ENCODE data around the gene PALD1.

The PALD1 gene

GRCh38 chr10:70590655-70591416 lies 112.3 kb downstream of the PALD1 start:
- Histone ChIP-seq H3K27me3 (ENCODE audit: insufficient read depth, low read length) (no peaks in the 10 kb centered on the region), H3K4me3 (ENCODE audit: low read length) (no peak overlapping the region), H3K36me3 (ENCODE audit: insufficient read depth, low read length) (no peaks in the 10 kb centered on the region), H3K4me1 (ENCODE audit: insufficient read depth, low read length) (peaks cover 3% of the 10 kb centered on the region; the same call in 1 of the 2 replicates), H3K9me3 (ENCODE audit: insufficient read depth, low read depth, low read length) (no peaks in the 10 kb centered on the region), H3K27ac (ENCODE audit: low read depth, low read length) (no peak overlapping the region), H3K9ac (ENCODE audit: low read depth, low read length) (no peak overlapping the region)
- WGBS: 94% methylated on average over 5 of the region's 5 CpGs

- peaks cover 3% of the 10 kb centered on the region; the same call in 1 of the 2 replicates for H3K4me1 ChIP-seq (ENCODE audit: insufficient read depth, low read length)
- H3K27me3 ChIP-seq (ENCODE audit: insufficient read depth, low read length): no peaks in the 10 kb centered on the region
- H3K4me3 ChIP-seq (ENCODE audit: low read length): no peak overlapping the region
- no peaks in the 10 kb centered on the region for H3K9me3 ChIP-seq (ENCODE audit: insufficient read depth, low read depth, low read length)
- no peak overlapping the region for H3K9ac ChIP-seq (ENCODE audit: low read depth, low read length)
- H3K36me3 ChIP-seq (ENCODE audit: insufficient read depth, low read length): no peaks in the 10 kb centered on the region
- H3K27ac ChIP-seq (ENCODE audit: low read depth, low read length): no peak overlapping the region
- WGBS: 80% methylated on average over 2 of the region's 2 CpGs
Measured at GRCh38 chr10:70592186-70592735, 113.7 kb downstream of the PALD1 start.

DNA sequence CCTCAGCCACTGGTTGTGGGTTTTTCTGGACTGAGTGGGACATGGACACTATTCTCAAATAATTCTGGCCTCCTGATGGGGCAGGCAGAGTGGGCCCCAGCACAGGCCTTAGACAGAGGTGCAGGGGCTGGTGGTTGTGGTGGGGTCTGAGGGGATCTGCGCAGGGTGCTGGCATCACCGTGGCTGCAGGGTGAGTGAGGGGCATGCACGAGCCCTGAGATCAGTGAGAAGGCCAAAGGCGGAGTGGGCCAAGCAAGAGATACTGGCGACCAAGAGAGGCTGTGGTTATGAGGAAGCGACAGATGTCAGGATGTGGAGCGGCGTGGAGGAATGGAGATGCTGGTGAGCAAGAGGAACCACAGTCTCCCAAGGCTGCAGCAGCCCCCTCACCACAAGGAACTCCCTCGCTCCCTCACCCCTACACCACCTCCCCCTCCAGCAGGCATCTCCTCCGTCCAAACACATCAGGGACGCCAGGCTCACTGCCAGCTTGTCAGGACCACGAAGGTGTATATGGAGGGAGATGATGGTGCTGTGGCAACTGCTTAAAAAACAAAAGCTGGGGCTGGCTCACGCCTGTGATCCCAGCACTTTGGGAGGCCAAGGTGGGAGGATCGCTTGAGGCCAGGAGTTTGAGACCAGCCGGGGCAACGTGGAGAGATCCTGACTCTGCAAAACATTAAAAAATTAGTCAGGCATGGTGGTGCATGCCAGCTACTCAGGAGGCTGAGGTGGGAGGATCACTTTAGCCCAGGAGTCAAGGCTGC lies 114.4 kb downstream of the PALD1 start:
- no peak overlapping the region for H3K4me3 ChIP-seq (ENCODE audit: low read length)
- H3K27ac ChIP-seq (ENCODE audit: low read depth, low read length): no peak overlapping the region
- peaks cover 3% of the 10 kb centered on the region; the same call in 1 of the 2 replicates for H3K4me1 ChIP-seq (ENCODE audit: insufficient read depth, low read length)
- no peaks in the 10 kb centered on the region for H3K36me3 ChIP-seq (ENCODE audit: insufficient read depth, low read length)
- H3K27me3 ChIP-seq (ENCODE audit: insufficient read depth, low read length): no peaks in the 10 kb centered on the region
- WGBS: 93% methylated on average over 14 of the region's 16 CpGs
- H3K9me3 ChIP-seq (ENCODE audit: insufficient read depth, low read depth, low read length): no peaks in the 10 kb centered on the region
- H3K9ac ChIP-seq (ENCODE audit: low read depth, low read length): no peak overlapping the region

DNA sequence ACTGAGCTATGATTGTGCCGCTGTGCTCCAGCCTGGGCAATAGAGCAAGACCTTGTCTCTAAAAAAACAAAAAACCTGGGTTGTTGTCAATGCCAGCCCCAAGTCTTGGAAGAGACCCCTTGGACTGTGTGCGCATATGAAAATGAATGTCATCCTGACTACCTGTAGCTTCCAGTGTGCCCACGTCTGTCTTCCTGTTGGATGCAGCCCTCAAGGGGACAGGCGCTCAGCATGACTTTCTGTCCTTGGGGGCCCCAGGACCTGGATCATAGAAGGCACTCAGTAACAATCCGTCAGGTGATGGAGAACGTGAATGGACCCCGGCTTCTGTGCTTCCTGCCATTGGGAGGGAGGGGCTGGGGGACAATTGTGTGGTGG lies 114.9 kb downstream of the PALD1 start:
- Histone ChIP-seq H3K27me3 (ENCODE audit: insufficient read depth, low read length) (no peaks in the 10 kb centered on the region), H3K4me1 (ENCODE audit: insufficient read depth, low read length) (peaks cover 3% of the 10 kb centered on the region; the same call in 1 of the 2 replicates), H3K9me3 (ENCODE audit: insufficient read depth, low read depth, low read length) (no peaks in the 10 kb centered on the region), H3K36me3 (ENCODE audit: insufficient read depth, low read length) (no peaks in the 10 kb centered on the region), H3K9ac (ENCODE audit: low read depth, low read length) (no peak overlapping the region), H3K4me3 (ENCODE audit: low read length) (no peak overlapping the region), H3K27ac (ENCODE audit: low read depth, low read length) (no peak overlapping the region)
- WGBS: 91% methylated on average over 7 of the region's 7 CpGs

DNA sequence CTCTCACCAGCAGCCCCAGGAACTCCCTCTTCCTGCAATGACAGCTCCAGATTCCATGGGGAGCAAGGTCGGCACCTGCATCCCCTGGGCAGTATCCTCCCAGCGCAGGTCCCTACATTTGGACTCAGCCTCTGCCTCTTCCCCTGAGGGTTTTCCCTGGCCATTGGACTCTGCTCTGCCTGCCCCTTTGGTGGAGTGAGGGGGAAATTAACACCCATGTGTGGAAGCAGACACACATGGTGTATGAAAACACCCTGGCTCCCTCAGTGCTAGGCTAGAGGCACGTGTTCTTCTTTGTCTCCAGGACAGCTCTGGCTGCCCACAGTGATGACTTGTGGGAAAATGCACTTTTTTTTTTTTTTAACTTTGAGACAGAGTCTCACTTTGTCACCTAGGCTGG lies 115.6 kb downstream of the PALD1 start:
- WGBS: 90% methylated on average over 3 of the region's 3 CpGs
- H3K4me1 ChIP-seq (ENCODE audit: insufficient read depth, low read length): peaks cover 3% of the 10 kb centered on the region; the same call in 1 of the 2 replicates

DNA sequence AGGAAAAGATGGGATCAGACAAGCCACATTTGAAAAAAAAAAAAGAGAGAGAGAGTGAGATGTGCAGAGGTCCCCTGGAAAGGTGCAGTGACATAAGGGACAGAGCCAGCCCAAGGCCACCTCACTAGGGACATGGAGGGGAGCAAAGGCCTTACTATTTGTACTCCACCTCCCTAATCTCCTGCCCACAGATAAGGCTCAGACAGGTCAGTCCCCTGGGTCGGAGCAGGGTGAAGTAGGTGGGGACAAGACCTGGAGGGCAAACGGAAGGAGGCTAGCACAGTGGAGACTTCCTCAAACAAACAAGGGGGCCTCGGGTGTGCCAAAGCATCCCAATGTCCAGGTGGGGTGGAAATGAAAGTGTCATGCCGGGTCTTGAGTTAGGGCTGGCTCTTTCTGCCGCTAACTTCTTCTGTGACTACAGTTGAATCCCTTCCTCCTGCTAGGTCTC lies 117.0 kb downstream of the PALD1 start:
- H3K9ac ChIP-seq (ENCODE audit: low read depth, low read length): no peak overlapping the region
- no peak overlapping the region for H3K27ac ChIP-seq (ENCODE audit: low read depth, low read length)
- 88% methylated on average over 5 of the region's 5 CpGs for WGBS
- no peaks in the 10 kb centered on the region for H3K27me3 ChIP-seq (ENCODE audit: insufficient read depth, low read length)
- no peak overlapping the region for H3K4me3 ChIP-seq (ENCODE audit: low read length)
- H3K36me3 ChIP-seq (ENCODE audit: insufficient read depth, low read length): no peaks in the 10 kb centered on the region
- H3K9me3 ChIP-seq (ENCODE audit: insufficient read depth, low read depth, low read length): no peaks in the 10 kb centered on the region
- peaks cover 3% of the 10 kb centered on the region; the same call in 1 of the 2 replicates for H3K4me1 ChIP-seq (ENCODE audit: insufficient read depth, low read length)

More for the DNA sequence above, 115.6 kb downstream of the PALD1 start:
- Histone ChIP-seq H3K27ac (ENCODE audit: low read depth, low read length) (no peak overlapping the region), H3K9ac (ENCODE audit: low read depth, low read length) (no peak overlapping the region), H3K36me3 (ENCODE audit: insufficient read depth, low read length) (no peaks in the 10 kb centered on the region), H3K27me3 (ENCODE audit: insufficient read depth, low read length) (no peaks in the 10 kb centered on the region), H3K4me3 (ENCODE audit: low read length) (no peak overlapping the region), H3K9me3 (ENCODE audit: insufficient read depth, low read depth, low read length) (no peaks in the 10 kb centered on the region)

DNA sequence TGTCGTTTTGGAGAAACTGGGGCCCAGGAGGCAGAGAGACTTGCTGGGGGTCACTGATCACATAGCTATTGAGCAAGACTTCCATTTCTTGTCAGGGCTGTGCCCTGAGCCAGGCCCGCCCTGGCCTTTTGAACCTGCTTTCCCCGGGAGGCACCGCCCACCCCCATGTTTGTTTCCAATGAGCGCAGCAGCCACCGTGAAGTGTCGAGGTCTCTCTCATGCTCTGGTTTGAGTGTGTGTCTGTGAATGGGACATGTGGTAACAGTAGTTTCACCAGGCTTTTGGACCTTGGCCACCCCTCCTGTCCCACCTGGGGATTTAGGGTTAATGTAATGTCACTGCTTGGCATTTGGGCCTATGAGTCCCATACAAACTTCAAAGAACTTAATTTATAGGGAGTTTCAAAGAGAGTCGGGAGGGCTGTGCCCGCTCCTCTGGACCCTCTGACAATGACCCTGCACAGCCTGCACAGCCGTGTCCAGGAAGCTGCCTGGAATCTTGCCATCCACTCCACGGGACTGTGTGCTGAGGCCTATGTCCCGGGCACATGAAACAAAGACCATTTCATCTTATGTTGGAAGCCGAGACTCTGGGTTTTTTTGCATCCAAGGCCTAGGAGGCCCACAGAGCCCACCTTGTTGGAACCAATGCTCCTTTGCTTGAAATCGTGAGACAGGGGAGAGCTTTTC lies 117.7 kb downstream of the PALD1 start:
- Histone ChIP-seq H3K9ac (ENCODE audit: low read depth, low read length) (no peak overlapping the region), H3K4me3 (ENCODE audit: low read length) (no peak overlapping the region), H3K36me3 (ENCODE audit: insufficient read depth, low read length) (no peaks in the 10 kb centered on the region), H3K27ac (ENCODE audit: low read depth, low read length) (no peak overlapping the region), H3K4me1 (ENCODE audit: insufficient read depth, low read length) (peaks cover 3% of the 10 kb centered on the region; the same call in 1 of the 2 replicates), H3K9me3 (ENCODE audit: insufficient read depth, low read depth, low read length) (no peaks in the 10 kb centered on the region), H3K27me3 (ENCODE audit: insufficient read depth, low read length) (no peaks in the 10 kb centered on the region)
- WGBS: 89% methylated on average over 14 of the region's 14 CpGs

DNA sequence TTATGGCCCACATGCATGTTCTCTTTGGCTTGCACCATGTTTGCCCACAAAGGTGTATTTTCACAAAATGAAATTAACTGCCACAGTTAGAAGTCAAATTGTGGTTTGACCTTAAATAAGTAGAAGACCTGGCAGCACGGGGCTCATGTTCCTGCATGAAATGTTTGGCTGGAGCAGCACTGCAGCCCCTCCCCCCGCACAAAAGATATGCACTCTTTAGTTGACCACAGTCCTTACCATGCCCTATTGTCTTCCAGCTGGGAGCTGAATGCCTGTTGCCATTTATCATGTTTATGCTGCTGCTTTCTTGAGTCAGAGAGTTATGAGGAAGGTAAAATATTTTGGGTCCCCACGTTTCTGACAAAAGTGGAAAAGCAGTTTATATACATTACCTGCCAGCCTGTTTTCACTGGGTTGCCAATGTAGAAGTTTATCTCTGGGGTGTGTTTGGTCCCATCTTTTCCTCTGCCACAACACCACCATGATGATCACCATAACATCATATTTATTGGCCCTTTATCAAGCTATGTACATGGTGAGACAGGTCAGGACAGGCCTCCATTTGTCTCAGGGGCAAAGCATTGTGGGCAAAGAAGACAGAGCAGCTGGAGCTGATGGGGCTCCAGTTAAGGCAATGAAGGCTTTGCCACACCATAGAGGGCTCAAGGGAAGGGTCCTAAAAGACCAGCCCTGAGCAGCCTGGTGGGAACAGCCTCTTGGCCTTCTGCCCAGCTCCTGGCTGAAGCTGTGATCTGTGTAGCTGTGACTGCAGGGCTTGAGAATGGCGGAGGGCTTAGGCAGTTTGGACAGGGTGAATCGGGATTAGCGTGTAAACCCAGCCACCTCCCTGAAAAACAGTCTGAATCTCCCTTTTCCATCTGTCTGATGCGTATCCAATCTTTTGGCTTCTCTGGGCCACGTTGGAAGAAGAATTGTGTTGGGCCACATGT lies 118.6 kb downstream of the PALD1 start:
- H3K9me3 ChIP-seq (ENCODE audit: insufficient read depth, low read depth, low read length): no peaks in the 10 kb centered on the region
- no peaks in the 10 kb centered on the region for H3K36me3 ChIP-seq (ENCODE audit: insufficient read depth, low read length)
- peaks cover 3% of the 10 kb centered on the region; the same call in 1 of the 2 replicates for H3K4me1 ChIP-seq (ENCODE audit: insufficient read depth, low read length)
- no peak overlapping the region for H3K27ac ChIP-seq (ENCODE audit: low read depth, low read length)
- H3K27me3 ChIP-seq (ENCODE audit: insufficient read depth, low read length): no peaks in the 10 kb centered on the region
- no peak overlapping the region for H3K9ac ChIP-seq (ENCODE audit: low read depth, low read length)
- no peak overlapping the region for H3K4me3 ChIP-seq (ENCODE audit: low read length)
- WGBS: 84% methylated on average over 8 of the region's 8 CpGs

DNA sequence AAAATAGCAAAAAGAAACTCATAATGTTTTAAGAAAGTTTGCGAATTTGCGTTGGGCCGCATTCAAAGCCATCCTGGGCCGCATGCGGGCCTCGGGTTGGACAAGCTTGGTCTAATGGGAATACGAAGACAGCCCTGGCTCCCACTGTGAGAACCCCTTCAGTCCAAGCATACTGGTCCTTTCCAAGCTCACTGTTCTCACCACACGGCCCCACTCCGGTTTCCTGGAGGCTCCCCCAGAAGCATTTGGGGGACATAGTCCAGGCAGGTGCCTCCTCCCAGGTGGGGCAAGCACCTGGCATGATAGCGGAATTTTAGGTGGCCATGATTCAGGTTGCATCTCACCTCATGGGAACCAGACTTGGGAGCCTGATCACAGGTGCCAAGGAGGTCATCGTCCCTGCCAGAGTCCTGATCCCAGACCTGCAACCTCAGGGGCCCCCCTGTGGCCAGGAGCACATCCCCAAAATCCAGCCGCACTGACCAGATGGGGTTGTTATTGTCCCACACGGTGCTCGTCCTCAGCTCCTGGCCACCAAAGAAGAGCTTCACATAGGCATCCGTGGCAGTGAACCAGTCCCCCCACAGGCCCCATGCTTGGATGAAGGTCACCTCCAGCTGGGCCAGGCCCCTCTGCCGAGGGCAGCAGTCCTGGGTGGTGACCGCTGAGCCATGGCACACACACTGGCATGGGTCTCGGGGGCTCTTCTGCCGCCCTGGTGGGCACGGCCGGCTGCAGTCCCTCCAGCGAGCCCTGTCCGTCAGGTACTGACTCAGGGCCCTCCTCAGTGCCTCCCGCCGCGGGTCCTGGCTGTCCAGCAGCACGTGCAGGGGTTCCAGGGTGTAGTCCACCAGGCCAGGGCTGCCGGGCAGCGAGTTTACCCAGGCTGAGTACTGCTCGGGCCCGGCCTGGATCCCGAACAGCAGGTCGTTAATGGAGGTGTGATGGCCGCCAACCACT lies 119.6 kb downstream of the PALD1 start:
- Histone ChIP-seq H3K4me3 (ENCODE audit: low read length) (no peak overlapping the region), H3K9ac (ENCODE audit: low read depth, low read length) (no peak overlapping the region), H3K27ac (ENCODE audit: low read depth, low read length) (no peak overlapping the region), H3K4me1 (ENCODE audit: insufficient read depth, low read length) (peaks cover 3% of the 10 kb centered on the region; the same call in 1 of the 2 replicates), H3K27me3 (ENCODE audit: insufficient read depth, low read length) (no peaks in the 10 kb centered on the region), H3K36me3 (ENCODE audit: insufficient read depth, low read length) (no peaks in the 10 kb centered on the region), H3K9me3 (ENCODE audit: insufficient read depth, low read depth, low read length) (no peaks in the 10 kb centered on the region)
- WGBS: 94% methylated on average over 34 of the region's 34 CpGs
